ENCODE results near the gene KDM4C. TPM values are rescaled to one million over a fixed set of nuclear protein-coding genes. Genes with fewer than 3 reads are reported as not detected.

Gene KDM4C
- total and polyA plus RNA-seq, 2 of the 4 experiments (the other 2 are of a cell fraction): 11.8 to 23.8 TPM

- Histone ChIP-seq H3K56ac (ENCODE audit: extremely low read depth, insufficient read depth, low read length) (no peak overlapping the region), H2BK120ac (ENCODE audit: low read depth, low read length) (no peak overlapping the region), H3K23ac (ENCODE audit: low read depth, low read length) (no peak overlapping the region), H3K4me1 (ENCODE audit: control insufficient read depth, insufficient read depth, low read length) (no peaks in the 10 kb centered on the region), H2BK20ac (ENCODE audit: low read depth, low read length) (no peak overlapping the region), H3K18ac (ENCODE audit: low read depth, low read length) (no peak overlapping the region), H3K36me3 (ENCODE audit: control insufficient read depth, insufficient read depth, low read length) (no peaks in the 10 kb centered on the region), H2AK5ac (ENCODE audit: low read depth, low read length) (no peak overlapping the region), H2AFZ (replicated peaks; ENCODE audit: low read length, poor library complexity) (no peak overlapping the region), H2BK5ac (ENCODE audit: low read depth, low read length, poor library complexity, severe bottlenecking) (no peak overlapping the region), H3K4ac (ENCODE audit: low read depth, low read length) (no peak overlapping the region), H2BK15ac (ENCODE audit: low read depth, low read length) (no peak overlapping the region), H3K79me1 (ENCODE audit: low read depth in 1 of 2, low read length in 2 of 2) (peaks cover 0 to 2% of the 10 kb centered on the region in 2 experiments; a peak in 1 of 4 replicates), H4K8ac (ENCODE audit: low read depth in 2 of 2, low read length in 2 of 2) (no peak overlapping the region), H4K91ac (ENCODE audit: insufficient read depth, low read depth, low read length) (no peak overlapping the region), H3K27ac (ENCODE audit: insufficient read depth, low read length) (no peak overlapping the region), H4K20me1 (ENCODE audit: insufficient read depth, low read length) (no peaks in the 10 kb centered on the region), H3K9me1 (ENCODE audit: insufficient read depth, low read length) (no peaks in the 10 kb centered on the region), H3K27me3 (ENCODE audit: control insufficient read depth, insufficient read depth, low read length) (no peaks in the 10 kb centered on the region), H3K4me2 (ENCODE audit: low read depth, low read length) (no peak overlapping the region), H3K9me3 (ENCODE audit: control insufficient read depth, insufficient read depth, low read length) (peaks cover 2% of the 10 kb centered on the region; the same call in 1 of the 2 replicates), H3K14ac (replicated peaks; ENCODE audit: low read depth, low read length) (no peak overlapping the region), H2AK9ac (replicated peaks; ENCODE audit: low read depth, low read length, poor library complexity) (no peak overlapping the region), H4K5ac (ENCODE audit: low read depth, low read length) (no peak overlapping the region), H3K4me3 (ENCODE audit: insufficient read depth, low read depth, low read length) (no peak overlapping the region), H3K9ac (ENCODE audit: low read depth, low read length) (no peak overlapping the region)
- ChIA-PET POLR2A (ENCODE audit: unreplicated experiment) (no interaction called here), CTCF (no interaction called here)
- ATAC-seq (ENCODE audit: low read depth) (no peak), DNase-seq (no peak)
- BruUV-seq (replicated peaks): no TSS peak
- TF ChIP-seq BHLHE40 (IDR thresholded peaks at IDR 0.05; ENCODE audit: low read depth, low read length) (no peak), CHD1 (IDR thresholded peaks at IDR 0.05; ENCODE audit: low read depth, low read length) (no peak), MAZ (IDR thresholded peaks at IDR 0.05; ENCODE audit: borderline replicate concordance, low read depth, low read length) (no peak), RCOR1 (IDR thresholded peaks at IDR 0.05; ENCODE audit: insufficient replicate concordance, low read length) (no peak), ELK1 (IDR thresholded peaks at IDR 0.05; ENCODE audit: borderline replicate concordance, low read depth, low read length) (no peak), RFX5 (IDR thresholded peaks at IDR 0.05; ENCODE audit: low read depth, low read length) (no peak), CEBPB (IDR thresholded peaks at IDR 0.05; ENCODE audit: low read depth, low read length) (no peak), RAD21 (IDR thresholded peaks at IDR 0.05; ENCODE audit: low read length) (no peak), FOS (IDR thresholded peaks at IDR 0.05; ENCODE audit: low read depth, low read length) (no peak), SMC3 (IDR thresholded peaks at IDR 0.05; ENCODE audit: low read depth, low read length) (no peak), MXI1 (IDR thresholded peaks at IDR 0.05; ENCODE audit: borderline replicate concordance, low read depth, low read length) (no peak), NFE2L2 (IDR thresholded peaks at IDR 0.05; ENCODE audit: low read depth, low read length) (no peak), MAFK (IDR thresholded peaks at IDR 0.05; ENCODE audit: low read depth, low read length) (no peak), USF2 (IDR thresholded peaks at IDR 0.05; ENCODE audit: low read depth, low read length) (no peak)
- TF ChIP-seq, protein P1, sequence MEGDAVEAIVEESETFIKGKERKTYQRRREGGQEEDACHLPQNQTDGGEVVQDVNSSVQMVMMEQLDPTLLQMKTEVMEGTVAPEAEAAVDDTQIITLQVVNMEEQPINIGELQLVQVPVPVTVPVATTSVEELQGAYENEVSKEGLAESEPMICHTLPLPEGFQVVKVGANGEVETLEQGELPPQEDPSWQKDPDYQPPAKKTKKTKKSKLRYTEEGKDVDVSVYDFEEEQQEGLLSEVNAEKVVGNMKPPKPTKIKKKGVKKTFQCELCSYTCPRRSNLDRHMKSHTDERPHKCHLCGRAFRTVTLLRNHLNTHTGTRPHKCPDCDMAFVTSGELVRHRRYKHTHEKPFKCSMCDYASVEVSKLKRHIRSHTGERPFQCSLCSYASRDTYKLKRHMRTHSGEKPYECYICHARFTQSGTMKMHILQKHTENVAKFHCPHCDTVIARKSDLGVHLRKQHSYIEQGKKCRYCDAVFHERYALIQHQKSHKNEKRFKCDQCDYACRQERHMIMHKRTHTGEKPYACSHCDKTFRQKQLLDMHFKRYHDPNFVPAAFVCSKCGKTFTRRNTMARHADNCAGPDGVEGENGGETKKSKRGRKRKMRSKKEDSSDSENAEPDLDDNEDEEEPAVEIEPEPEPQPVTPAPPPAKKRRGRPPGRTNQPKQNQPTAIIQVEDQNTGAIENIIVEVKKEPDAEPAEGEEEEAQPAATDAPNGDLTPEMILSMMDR (conservative IDR thresholded peaks at IDR 0.05; ENCODE audit: low read depth, low read length): no peak
- dilution Hi-C loops (cut with HindIII; ENCODE audit: low sequenced_read_pairs, unreplicated experiment) (no loop called here), intact Hi-C loops (cut with micrococcal nuclease) (no loop called here), in situ Hi-C loops (cut with MboI; ENCODE audit: low sequenced_read_pairs) (no loop called here)
- no CpG with 5 or more reads among the region's 1 CpG for WGBS, 2 experiments (ENCODE audit: extremely low coverage in 2 of 2, insufficient read length in 1 of 2)
These were observed 106.3 kb downstream of the KDM4C start for GRCh38 chr9:6864102-6864501.
